Fibroblast of skin of left biceps (primary cell): Measurements from ENCODE around the gene TMEM40.
"Not testable (repeated sequence)": the region's sequence is repeated elsewhere in the genome, so short reads cannot be mapped to it uniquely, and the experiment has no call there.

Experiments used
- DNase-seq, 2 experiments: peaks; one replicate each; pipeline ENCODE4 v3.0.0-alpha.2; 2013; ENCODE audit warnings: low read depth in 2 of 2

TMEM40 gene

DNA sequence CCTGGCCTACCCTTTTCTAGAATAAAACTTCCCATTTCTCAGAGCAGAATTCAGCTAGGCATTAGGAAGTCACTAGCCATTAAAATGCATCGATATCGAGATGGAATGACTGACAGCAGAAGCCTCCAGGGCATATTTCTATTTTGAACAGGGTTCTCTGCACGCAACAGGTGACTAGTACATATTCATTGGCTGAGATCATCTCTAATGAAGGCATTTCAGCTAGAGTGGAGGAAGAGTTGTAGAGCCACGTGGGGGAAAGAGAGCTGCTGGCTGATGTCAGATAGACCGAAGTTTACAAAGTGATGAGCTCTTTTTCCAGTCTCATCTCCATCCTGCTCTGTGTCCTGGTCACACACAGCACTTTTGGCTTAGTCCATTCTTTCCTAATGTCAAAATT is 7.5 kb downstream of the TMEM40 start:
- no peak for DNase-seq

DNA sequence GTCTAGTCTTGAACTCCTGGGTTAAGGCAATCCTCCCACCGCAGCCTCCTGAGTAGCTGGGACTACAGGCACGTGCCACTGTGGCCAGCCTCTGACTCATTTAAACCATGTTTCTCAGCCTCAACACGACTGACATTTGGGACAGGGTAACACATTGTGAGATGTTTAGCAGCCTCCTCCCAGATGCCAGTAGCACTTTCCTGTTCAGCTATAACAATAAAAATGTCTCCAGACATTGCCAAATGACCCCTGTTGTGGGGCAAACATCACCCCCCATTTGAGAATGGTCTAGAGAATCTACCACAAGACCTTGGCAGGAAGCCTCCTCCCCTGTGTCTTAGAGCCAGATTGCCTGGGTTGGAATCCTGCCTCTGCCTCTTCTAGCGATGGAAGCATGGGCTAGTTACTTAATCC is 8.4 kb downstream of the TMEM40 start:
- DNase-seq, result peak in 1 of 2 experiments; percentile 20

DNA sequence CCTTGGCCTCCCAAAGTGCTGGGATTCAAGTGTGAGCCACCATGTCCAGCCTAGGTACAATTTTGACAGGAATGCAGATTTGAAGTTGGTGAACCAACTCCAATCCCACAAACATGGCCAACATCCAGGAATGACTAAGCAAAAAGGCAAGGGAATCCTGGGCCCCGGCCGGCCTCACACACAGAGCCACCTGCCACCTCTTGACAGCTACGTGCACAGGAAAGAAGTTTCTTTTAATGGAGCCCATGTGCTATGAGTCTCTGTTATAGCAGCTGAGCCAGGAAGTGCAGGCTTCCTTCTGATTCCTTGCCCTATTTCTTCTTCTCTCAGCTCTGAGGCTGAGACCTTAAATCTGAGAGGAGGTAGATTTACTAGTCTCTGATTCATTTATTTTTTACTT is 8.8 kb downstream of the TMEM40 start:
- peak; percentile 47 to 56 for DNase-seq

DNA sequence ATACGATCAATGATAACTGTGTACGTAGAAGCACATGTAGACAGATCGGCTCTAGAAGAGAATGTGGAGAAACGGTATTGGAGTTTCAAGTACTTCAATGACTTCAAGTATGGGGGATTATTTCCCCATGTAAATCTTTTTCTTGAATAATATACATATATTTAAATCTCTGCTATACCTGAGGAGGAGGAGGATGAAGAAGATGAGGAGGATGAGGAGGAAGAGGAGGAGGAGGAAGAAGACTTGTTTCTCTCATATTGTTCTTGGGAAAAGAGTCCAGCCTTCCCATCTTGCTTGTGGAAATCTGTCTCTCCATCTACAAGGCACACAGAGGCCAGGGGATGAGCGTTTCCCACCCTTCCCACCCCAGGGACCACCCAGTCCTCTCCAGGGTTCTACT is 10.6 kb downstream of the TMEM40 start:
- no peak for DNase-seq

DNA sequence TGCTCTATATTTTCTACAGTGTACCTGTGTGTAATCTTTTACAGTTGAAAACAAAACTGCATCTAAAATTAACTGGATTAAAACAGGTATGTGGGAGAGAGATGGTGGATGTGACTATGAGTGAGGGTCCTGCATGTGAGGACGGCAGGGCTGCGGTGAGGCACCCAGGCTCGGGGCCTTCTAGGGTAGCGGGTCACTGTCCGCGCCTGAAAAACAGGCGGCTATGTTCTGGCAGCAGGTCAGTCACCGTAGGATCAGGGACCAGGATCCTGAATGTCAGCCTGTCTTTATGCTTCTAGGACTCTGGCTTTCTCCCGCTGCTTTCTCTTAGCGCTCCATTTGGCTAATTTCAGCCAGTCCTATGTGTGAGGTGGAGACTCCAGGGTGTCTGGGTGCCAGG is 12.6 kb downstream of the TMEM40 start:
- no peak for DNase-seq

DNA sequence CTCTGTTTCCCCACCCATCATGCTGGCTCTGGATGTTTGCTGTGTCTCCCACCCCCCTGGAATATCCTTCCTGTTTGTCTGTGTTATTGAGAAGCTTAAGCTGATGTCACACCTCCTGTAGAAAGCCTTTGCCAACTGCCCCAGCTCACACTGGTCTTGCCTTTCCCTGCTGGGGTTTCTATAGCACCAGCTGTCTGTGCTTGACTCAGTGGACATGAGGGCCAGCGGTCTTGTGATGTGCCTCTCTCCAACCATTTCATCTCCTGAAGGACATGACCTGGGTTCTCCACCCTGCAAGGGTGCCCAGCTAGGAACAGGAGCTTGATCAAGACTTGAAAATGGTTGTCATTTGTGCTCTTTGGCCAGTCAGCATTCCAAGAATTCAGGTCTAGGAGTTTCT is 14.7 kb downstream of the TMEM40 start:
- DNase-seq, result no peak

DNA sequence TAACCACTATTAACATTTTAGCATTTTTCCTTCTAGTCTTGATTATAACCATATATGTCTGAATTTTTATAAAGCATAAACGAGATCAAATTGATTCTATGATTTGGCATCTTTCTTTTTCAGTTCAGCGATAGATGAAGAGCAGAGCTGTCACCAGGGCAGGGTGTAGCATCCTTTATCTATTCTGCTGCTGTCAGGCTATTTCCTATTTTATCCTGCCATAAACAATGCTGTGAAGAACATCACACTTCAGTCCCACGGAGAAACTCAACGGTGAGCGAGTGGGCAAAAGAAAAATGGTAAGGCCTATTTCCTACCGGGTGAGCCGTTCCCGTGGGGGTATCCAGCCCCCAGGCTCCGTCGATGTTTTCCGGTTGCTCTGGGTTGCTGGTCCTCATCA is 15.5 kb downstream of the TMEM40 start:
- DNase-seq, result no peak

DNA sequence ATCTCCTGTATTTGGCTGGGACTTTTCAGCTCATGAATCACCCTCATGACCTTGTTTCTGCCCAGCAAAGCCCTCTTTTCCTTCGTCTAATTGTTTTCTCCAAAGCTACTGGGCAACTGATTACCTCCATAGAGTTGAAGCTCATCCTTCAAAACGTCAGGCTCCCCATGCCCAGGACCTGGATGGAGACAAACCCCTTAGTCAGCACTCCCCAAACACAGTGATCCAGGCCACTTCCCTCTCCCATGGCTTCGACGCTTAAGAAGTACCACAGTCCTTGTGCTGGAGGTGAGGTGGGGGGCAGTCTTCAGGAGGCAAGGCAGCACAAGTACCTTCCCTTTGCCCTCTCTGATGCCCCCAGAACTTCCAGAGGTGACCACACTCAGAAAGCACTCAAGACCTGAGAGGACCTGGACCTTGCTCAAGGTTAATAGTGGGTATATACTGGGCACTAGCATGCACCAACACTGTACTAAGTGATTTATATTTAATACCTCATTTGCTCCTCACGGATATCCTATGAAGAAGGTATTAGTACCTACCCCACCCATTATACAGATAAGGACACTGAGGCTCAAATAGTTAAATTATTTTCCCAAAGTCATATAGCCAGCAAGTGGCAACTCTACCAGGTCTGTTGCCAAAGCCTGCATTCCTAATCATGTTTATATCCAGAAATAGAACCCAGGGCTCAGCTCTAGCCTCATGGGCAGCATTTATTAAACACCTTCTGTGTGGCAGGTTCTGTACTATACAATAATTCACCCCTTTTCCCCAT is 16.5 kb downstream of the TMEM40 start:
- no peak for DNase-seq

DNA sequence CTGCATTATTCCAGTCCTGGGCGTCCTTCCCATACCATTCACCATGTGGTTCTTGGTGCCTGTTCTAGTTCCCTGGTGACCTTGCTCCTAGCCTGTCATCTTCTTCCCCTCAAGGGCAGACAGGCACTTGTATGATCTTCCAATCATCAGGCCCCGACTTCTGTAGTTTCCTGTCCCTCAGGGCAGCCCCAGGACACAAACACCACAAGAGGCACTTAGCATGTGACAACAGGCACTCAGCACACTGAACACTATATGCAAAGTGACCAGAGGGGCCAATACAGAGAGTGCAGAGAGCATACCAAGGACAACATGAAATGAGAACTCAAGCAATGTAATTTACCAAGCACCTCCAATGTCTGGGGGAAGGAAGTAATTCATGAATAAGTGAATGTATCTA is 17.9 kb downstream of the TMEM40 start:
- DNase-seq, result no peak

DNA sequence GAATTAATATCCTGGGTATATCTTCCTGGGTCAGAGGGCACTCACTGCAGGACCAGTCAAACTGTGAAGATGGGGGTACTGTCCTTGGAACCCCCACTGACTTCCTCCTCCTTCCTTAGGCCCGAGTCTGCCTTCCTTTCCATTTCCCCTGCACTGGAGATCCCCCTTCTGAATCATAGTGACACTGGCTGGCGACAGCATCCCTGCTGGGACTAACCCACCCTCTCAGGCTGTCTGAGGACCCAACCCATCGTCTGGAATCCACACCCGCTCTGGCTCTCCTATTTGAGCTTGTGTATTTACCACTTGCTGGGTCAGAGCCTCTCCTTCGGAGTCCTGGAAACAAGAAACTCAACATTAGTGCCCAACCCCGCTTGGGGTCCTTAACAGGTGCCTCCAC is 21.2 kb downstream of the TMEM40 start:
- DNase-seq, result no peak

DNA sequence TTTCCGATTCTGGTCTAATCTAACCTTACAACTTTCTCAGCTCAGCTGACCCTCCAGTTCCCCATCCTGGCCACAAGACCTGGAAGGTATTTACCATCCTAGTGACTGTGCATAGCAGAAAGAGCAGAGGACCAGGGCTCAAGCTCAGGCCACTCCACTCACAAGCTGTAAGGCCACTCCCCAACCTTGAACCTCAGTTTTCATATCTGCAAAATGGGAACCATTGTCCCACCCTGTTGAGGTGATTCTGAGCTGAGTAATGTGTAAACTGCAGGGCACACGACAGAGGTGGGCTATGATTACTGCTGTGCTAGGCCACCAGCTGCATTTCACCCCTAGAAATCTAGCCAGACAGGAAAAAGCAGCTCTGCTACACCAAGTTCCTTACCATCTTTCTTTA is 21.7 kb downstream of the TMEM40 start:
- DNase-seq, result no peak

DNA sequence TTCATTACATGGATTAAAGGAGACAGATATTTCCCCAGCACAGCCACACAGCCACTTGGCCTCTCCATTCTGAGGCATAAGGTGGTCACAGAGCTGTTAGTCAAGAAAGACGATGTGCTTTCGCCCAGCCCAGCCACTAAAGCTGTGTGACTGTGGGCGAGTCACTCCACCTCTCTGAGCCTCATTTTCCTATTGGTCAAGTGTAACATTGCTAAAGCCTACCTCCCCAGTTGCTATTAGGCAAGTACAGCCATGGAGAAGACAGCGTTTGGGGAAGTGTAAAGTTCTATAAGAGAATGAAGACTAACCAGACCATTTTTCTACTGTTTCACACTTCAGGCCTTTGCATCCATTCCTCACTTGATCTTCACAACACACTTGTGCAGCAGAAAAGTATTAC is 24.1 kb downstream of the TMEM40 start:
- no peak for DNase-seq

DNA sequence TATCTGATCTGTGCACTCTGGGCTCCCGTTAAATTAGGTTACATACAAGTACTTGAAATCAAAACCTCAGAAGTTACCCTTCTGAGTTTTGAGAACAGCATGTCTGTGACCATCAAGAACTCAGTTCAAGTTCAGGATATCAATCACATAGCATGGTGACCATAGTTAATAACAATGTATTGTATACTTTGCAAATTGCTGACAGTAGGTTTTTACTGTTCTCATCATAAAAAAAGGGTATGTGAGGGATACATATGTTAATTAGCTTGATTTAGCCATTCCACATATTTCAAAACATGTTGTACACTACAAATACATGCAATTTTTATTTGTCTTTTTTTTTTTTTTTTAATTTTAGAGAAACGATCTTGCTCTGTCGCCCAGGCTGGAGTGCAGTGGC is 25.5 kb downstream of the TMEM40 start:
- DNase-seq, result no peak

DNA sequence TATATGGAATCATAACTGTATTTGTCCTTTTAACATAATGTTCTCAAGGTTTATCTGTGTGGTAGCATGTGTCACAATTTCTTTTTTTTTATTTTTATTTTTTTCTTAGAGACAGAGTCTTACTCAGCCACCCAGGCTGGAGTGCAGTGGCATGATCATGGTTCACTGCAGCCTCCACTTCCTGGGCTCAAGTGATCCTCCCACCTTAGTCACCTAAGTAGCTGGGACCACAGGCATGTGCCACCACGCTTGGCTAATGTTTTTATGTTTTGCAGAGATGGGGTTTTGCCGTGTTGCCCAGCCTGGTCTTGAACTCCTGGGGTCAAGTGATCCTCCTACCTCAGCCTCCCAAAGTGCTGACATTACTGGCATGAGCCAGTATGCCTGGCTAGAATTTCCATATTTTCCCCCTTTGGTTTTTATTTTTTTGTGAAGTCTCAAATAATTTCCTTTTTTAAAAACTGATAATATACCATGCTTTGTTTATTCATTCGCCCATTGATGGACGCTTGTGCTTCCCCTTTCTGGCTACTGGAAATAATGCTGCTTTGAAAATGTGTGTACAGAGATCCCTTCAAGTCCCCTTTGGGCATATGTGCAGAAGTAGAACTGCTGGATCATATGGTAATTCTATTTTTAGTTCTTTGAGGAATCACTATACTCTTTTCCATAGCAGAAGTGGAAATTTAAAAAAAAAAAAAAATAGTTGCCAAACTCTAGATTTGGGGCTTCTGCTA is 28.4 kb downstream of the TMEM40 start:
- no peak for DNase-seq

DNA sequence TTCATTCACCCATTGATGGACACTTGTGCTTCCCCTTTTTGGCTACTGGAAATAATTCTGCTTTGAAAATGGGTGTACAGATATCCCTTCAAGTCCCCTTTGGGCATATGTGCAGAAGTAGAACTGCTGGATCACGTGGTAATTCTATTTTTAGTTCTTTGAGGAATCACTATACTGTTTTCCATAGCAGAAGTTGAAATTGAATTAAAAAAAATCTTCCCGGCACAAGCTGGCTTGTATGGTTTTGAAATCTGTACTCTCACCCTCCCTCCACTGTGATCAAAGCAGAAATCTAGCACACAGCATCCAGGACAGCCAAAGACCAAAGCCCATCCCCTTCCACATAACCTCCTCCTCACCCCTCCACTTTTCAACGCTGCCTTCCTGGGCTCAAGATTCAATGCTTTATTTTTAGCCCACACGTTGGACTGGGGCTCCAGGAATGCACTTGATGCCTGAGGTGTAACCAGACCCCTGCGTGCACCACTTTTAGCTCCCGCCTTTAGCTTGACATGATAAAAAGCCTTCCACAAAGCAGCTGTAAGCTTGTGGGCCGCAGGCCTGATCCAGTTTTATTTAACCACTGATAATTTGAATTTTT is 29.9 kb downstream of the TMEM40 start:
- peak; percentile 27 to 41 for DNase-seq

DNA sequence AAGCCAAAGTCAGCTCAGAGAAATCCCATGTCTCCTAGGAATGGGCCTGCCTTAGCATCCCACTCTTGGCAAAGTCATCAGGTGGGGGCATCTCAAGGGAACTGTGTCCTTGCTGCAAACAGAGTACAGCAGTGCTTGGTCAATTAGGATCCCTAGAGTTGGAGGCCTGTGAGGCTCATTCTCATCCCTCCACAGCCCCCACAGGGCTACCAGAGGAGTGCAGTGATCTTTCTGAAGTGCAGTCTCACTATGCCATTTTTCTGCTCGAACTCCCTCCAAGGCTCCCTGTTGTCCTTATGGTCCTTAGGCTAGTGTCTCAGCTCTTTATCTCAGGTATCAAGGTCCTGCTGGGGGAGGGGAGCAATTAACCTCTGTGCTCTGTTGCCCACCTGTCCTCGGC is 31.1 kb downstream of the TMEM40 start:
- no peak for DNase-seq

DNA sequence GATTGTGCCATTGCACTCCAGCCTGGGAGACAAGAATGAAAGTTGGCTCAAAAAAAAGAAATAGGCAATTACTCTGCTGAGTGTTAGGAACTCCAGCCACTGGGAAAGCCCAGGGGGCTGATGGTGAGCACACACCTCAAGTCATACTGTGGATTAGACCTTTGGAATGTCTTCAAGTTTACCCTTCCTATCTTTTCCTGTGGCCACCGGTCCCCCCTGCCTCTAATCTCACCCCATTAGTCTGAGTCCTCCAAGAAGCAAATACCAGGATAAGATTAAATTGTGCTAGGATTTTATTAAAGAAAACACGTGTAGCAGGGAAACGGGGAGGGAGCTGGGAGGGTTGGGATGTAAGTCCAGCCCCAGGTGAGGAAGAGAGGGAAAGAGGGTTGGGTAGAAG is 31.6 kb downstream of the TMEM40 start:
- no peak for DNase-seq

DNA sequence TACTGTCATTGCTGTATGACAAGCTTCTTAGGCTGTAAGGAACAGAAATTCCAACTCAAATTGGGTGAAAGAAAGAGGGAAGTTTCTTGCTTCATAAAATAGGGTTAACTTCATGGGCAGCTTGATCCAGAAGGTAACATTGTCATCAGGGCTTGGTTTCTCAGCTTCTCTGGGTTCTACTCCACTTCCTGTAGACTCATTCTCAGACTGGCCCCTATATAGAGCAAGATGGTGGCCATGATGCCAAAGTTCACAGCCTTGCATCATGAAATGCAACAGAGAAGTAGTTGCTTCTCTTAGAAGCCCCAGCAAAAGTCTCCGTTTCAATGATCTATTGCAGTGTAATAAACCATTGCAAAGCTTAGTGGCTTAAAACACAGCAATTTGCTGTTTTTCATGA is 33.6 kb downstream of the TMEM40 start:
- DNase-seq, result no peak

DNA sequence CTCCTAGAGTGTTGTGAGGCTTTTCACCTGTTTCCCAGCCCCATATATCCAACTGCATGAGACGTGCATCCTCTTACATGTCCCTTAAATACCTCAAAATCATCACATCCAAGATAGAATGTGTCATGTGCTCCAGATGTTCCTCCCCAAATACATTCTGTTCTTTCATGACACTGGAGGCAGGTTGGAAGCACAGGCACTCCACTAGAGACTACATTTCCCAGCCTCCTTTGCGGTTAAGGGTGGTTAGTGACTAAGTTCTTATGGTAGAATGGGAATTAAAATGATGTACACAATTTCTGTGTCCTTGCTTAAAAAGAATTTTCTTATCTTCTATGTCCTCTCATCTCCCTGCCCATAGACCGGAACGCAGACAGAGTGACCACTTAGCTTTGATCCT is 34.3 kb downstream of the TMEM40 start:
- no peak for DNase-seq

DNA sequence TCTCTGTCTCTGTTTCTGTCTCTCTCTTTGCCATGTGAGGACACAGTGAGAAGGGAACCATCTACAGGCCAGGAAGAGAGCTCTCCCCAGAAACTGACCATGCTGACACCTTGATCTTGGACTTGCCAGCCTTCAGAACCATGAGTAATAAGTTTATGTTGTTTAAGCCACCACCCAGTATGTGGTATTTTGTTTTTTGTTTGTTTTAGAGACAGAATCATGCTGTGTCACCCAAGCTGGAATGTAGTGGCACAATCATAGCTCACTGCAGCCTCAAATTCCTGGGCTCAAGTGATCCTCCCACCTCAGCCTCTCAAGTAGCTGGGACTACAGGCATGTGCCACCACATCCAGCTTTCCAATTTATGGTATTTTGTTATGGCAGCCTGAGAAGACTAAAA is 35.7 kb downstream of the TMEM40 start:
- DNase-seq, result not testable (repeated sequence)

DNA sequence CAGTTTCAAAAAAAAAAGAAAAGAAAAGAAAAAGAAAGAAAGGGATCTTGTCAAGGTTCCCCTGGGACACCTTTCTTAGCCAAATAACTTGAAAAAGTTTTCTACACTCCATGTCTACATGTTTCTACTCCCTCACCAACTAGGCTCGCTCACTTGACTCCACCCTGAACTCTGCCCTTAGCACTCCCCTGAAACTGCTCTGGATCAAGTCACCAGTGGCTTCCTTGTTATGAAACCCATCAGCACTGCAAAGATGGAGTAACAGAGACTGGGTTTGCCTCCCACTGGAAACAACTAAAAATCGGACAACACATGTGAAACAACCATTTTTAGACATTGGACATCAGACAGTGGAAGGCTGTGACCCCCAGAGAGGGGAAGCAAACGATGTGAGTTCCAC is 36.8 kb downstream of the TMEM40 start:
- DNase-seq, result no peak

DNA sequence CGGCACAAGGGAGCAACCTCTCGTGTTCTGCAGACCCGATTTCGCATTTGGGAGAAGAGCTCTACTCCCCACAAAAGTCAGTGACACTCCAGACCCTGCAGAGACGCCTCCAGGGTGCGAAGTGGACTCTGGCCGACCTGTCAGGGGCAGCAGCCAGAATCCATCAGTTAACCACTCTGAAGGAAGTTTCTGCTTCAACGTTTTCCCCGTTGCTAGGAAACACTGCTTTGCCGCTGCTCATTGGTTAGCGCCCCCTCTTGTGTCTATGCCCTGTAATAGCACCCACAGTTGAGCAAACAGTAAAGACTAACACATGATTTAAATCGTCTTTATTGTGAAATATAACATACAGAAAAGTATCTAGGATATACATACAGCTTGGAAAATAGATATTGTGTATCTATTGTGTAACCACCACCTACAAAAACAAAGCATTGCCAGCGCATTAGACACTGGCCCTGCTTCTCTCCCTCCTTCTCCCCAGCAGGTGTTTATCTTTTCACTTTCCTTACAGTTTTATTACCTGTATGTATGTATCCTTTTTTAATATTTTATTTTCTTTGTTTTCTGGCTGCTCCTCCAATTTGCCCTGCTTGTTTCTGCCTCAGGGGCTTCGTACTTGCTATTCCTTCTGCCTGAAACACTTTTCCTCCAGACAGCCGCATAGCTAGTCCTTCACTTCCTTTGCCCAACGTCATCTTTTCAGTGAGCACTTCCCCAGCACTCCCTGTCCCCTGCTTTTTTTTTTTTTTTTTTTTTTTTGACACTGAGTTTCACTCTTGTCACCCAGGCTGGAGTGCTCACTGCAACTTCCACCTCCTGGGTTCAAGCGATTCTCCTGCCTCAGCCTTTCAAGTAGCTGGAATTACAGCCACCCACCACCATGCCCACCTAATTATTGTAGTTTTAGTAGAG is 38.8 kb downstream of the TMEM40 start:
- DNase-seq, result peak; percentile 44 to 48
